ENCODE data around the gene TRIML1. TPM values are rescaled to one million over a fixed set of nuclear protein-coding genes. Genes with fewer than 3 reads are reported as not detected.

Gene TRIML1
- total and polyA plus RNA-seq, 12 donors: not detected

DNA sequence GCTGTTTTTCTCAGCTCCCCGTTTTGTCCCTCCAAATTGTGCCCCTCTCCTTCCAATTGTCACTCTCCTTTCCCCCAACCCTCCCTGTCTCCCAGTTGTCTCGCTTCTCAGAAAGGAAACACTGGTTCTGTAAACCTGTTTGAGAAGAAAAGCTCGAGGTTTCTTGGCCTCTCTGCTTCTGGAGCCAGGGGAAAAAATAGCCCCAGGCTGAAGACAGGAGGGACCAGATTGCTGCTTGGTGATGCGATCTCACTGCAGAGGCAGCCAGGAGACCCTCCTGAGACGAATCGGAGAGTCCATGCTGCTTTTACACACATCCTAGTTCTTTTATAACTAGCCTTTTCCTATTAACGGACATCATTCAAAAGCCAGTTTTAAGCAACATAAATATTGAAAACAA, 21.2 kb downstream of the TRIML1 start:
- peak in 1 of 7 donors; percentile 6 for DNase-seq
- H3K27ac ChIP-seq: no peak overlapping the region
- intact Hi-C loops (cut with DNase I): no loop called here
- no peak overlapping the region for H3K4me3 ChIP-seq
- WGBS, 4 donors: 74 to 86% (median 77%) methylated on average over 7 of the region's 7 CpGs
- no peak for TF ChIP-seq POLR2A (IDR thresholded peaks at IDR 0.05)
- TF ChIP-seq, protein P1, sequence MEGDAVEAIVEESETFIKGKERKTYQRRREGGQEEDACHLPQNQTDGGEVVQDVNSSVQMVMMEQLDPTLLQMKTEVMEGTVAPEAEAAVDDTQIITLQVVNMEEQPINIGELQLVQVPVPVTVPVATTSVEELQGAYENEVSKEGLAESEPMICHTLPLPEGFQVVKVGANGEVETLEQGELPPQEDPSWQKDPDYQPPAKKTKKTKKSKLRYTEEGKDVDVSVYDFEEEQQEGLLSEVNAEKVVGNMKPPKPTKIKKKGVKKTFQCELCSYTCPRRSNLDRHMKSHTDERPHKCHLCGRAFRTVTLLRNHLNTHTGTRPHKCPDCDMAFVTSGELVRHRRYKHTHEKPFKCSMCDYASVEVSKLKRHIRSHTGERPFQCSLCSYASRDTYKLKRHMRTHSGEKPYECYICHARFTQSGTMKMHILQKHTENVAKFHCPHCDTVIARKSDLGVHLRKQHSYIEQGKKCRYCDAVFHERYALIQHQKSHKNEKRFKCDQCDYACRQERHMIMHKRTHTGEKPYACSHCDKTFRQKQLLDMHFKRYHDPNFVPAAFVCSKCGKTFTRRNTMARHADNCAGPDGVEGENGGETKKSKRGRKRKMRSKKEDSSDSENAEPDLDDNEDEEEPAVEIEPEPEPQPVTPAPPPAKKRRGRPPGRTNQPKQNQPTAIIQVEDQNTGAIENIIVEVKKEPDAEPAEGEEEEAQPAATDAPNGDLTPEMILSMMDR (IDR thresholded peaks at IDR 0.05): no peak
- H3K27me3 ChIP-seq: no peaks in the 10 kb centered on the region
- no peaks in the 10 kb centered on the region for H3K36me3 ChIP-seq (replicated peaks in 1 of 2)
- H3K9me3 ChIP-seq (replicated peaks in 1 of 3): no peaks in the 10 kb centered on the region
- no peaks in the 10 kb centered on the region for H3K4me1 ChIP-seq (replicated peaks in 1 of 2)

DNA sequence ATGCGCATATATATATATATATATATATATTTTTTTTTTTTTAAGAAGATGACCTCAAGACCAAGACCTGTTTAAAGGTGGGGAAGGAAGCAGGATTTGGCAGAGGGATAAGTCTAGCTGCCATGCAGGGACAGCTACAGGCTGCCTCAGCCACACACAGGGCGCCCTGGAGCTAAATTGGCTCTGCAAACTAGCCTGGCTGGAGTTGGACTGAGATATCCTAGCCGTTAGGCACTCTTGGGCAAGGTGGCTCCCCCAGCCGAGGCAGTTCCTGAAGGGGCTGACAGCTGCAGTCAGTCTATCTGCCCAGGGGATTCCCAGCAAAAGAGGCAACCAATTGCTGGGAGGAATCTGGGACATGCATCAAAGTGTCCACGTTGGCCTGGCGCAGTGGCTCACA, 21.9 kb downstream of the TRIML1 start:
- 64 to 78% (median 74%) methylated on average over 5 to 6 of the region's 6 CpGs for WGBS, 4 donors
- no peaks in the 10 kb centered on the region for H3K27me3 ChIP-seq
- no peaks in the 10 kb centered on the region for H3K4me1 ChIP-seq (replicated peaks in 1 of 2)
- H3K36me3 ChIP-seq (replicated peaks in 1 of 2): no peaks in the 10 kb centered on the region
- no peak overlapping the region for H3K4me3 ChIP-seq
- TF ChIP-seq, protein P1 (IDR thresholded peaks at IDR 0.05): no peak
- TF ChIP-seq POLR2A (IDR thresholded peaks at IDR 0.05): no peak
- H3K27ac ChIP-seq: no peak overlapping the region
- intact Hi-C loops (cut with DNase I): no loop called here
- H3K9me3 ChIP-seq (replicated peaks in 1 of 3): no peaks in the 10 kb centered on the region
- DNase-seq: peak in 1 of 7 donors; percentile 48

DNA sequence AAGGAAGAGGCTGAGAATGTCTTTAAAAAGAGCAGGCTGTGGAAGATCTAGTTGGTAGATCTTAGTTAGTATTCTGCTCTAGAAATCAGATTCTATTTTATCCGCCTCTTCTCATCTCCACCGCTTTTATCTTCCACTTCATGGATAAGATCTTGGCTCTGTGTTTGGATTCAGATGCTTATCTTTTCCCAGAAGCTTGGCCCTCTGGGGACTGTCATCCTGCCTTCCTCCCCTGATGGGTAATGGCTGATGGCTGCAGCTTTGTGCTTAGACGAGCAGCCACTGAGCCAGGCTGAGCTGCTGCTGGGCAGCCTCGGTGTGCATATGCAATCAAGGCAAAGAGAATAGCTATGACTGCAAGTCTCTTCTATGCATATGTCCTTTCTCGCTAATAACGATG, 23.5 kb downstream of the TRIML1 start:
- 70 to 80% (median 73%) methylated on average over 6 of the region's 6 CpGs for WGBS, 4 donors

DNA sequence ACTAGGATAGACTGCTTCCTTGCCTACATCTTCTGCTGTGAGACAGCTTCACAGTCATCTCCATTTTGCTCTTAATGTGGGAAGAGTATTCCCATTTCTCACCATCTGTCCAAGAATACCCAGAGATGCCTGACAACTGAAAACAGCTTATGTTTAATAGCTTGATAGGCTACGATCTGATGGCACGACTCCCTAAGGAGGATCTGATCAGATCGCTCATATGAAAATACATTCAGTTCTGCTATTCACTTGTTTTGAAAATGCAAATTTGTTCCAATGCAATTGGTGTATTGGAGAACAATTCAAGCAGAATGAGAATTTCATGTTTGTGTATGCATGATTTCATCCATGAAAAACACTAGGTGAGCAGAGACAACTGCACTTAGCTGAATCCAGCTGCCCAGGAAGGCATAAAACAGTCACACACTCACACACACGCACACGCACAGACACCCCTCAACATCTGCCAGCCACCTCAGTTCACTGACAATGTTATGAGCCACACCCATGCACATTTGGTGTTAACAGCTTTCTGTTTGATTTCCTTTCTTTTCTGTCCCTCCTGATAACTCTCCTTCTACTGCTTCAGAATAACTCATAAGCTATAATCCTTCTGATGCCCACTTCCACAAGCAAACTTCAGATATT, 29.6 kb downstream of the TRIML1 start:
- no peaks in the 10 kb centered on the region for H3K4me1 ChIP-seq (replicated peaks in 1 of 2)
- 70 to 81% (median 79%) methylated on average over 5 of the region's 5 CpGs for WGBS, 4 donors
- H3K27me3 ChIP-seq: no peaks in the 10 kb centered on the region
- intact Hi-C loops (cut with DNase I): no loop called here
- H3K27ac ChIP-seq: no peak overlapping the region
- H3K9me3 ChIP-seq (replicated peaks in 1 of 3): no peaks in the 10 kb centered on the region
- no peaks in the 10 kb centered on the region for H3K36me3 ChIP-seq (replicated peaks in 1 of 2)
- no peak for TF ChIP-seq POLR2A (IDR thresholded peaks at IDR 0.05)
- TF ChIP-seq, protein P1 (IDR thresholded peaks at IDR 0.05): no peak
- H3K4me3 ChIP-seq: no peak overlapping the region
- no peak for DNase-seq

More for the DNA sequence above, 23.5 kb downstream of the TRIML1 start:
- TF ChIP-seq, protein P1 (IDR thresholded peaks at IDR 0.05): no peak
- no peak for TF ChIP-seq POLR2A (IDR thresholded peaks at IDR 0.05)
- Histone ChIP-seq H3K27me3 (no peaks in the 10 kb centered on the region), H3K36me3 (replicated peaks in 1 of 2) (no peaks in the 10 kb centered on the region), H3K4me3 (no peak overlapping the region), H3K4me1 (replicated peaks in 1 of 2) (no peaks in the 10 kb centered on the region), H3K9me3 (replicated peaks in 1 of 3) (no peaks in the 10 kb centered on the region), H3K27ac (no peak overlapping the region)
- intact Hi-C loops (cut with DNase I): no loop called here
- no peak for DNase-seq

Measured in adrenal gland (tissue), 12 donors.